SK-N-SH (cell line): ENCODE results near the gene CRYM.

Experiments used
- CTCF ChIP-seq: fragments of 200-600 bp; sonication (generic); IDR thresholded peaks from 2 replicates; pipeline ENCODE4 v1.6.1; 2017; ENCODE audit warnings: antibody characterized with exemption, mild to moderate bottlenecking, moderate library complexity
- EP300 ChIP-seq, 2 experiments: IDR thresholded peaks; 2 replicates each; pipeline versions ENCODE4 v1.4.0 to v1.6.1; 2012; ENCODE audit warnings: borderline replicate concordance in 1 of 2, low read depth in 1 of 2, low read length in 1 of 2
- FOXJ3 ChIP-seq: sonication (generic); formaldehyde crosslinking; IDR thresholded peaks from 2 replicates; pipeline ENCODE4 v1.5.1; 2020; ENCODE audit warnings: mild to moderate bottlenecking, missing genetic modification reagents
- NRF1 ChIP-seq: IDR thresholded peaks from 2 replicates; pipeline ENCODE4 v1.6.1; 2012; ENCODE audit warnings: low read depth, mild to moderate bottlenecking, low read length
- POLR2AphosphoS5 ChIP-seq: IDR thresholded peaks from 2 replicates; pipeline ENCODE4 v1.6.1; 2012; ENCODE audit warnings: low read depth, low read length
- REST ChIP-seq: IDR thresholded peaks from 2 replicates; pipeline ENCODE4 v1.6.1; 2012; ENCODE audit warnings: mild to moderate bottlenecking, low read depth, low read length, moderate library complexity
- RXRA ChIP-seq: IDR thresholded peaks from 2 replicates; pipeline ENCODE4 v1.4.0; 2012; ENCODE audit warnings: low read depth, mild to moderate bottlenecking, borderline replicate concordance
- SMC3 ChIP-seq: IDR thresholded peaks from 2 replicates; pipeline ENCODE4 v1.6.1; 2012; ENCODE audit warnings: low read depth, low read length, improper control_type of control experiment
- TEAD4 ChIP-seq: IDR thresholded peaks from 2 replicates; pipeline ENCODE4 v1.4.0; 2012; ENCODE audit warnings: mild to moderate bottlenecking, borderline replicate concordance; ENCODE audit not compliant: insufficient read depth
- TF ChIP-seq, protein P1 (sequence below): IDR thresholded peaks from 2 replicates; pipeline ENCODE4; 2012
- TF ChIP-seq, protein P2 (sequence below): fragments of 150-350 bp; IDR thresholded peaks from 2 replicates; pipeline ENCODE4 v1.6.1; 2017; ENCODE audit warnings: antibody characterized with exemption, low read length, low read depth, borderline replicate concordance
- TF ChIP-seq, protein P3 (sequence below): fragments of 150-350 bp; IDR thresholded peaks from 2 replicates; pipeline ENCODE4 v1.6.1; 2016; ENCODE audit warnings: mild to moderate bottlenecking, low read depth, low read length

GRCh38 chr16:21222495-21223337 is 55.4 kb downstream of the CRYM start:
- TF ChIP-seq FOXJ3 (CRISPR knock-in tag) = no peak
- TF ChIP-seq, protein P1, sequence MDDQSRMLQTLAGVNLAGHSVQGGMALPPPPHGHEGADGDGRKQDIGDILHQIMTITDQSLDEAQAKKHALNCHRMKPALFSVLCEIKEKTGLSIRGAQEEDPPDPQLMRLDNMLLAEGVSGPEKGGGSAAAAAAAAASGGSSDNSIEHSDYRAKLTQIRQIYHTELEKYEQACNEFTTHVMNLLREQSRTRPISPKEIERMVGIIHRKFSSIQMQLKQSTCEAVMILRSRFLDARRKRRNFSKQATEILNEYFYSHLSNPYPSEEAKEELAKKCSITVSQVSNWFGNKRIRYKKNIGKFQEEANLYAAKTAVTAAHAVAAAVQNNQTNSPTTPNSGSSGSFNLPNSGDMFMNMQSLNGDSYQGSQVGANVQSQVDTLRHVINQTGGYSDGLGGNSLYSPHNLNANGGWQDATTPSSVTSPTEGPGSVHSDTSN = no peak
- TF ChIP-seq CTCF = no peak
- TF ChIP-seq SMC3 = no peak
- TF ChIP-seq REST = no peak
- TF ChIP-seq EP300 (IDR thresholded peaks at IDR 0.05; ENCODE audit: borderline replicate concordance in 1 of 2, low read depth in 1 of 2, low read length in 1 of 2) = no peak
- no peak for TF ChIP-seq POLR2AphosphoS5
- TF ChIP-seq, protein P2, sequence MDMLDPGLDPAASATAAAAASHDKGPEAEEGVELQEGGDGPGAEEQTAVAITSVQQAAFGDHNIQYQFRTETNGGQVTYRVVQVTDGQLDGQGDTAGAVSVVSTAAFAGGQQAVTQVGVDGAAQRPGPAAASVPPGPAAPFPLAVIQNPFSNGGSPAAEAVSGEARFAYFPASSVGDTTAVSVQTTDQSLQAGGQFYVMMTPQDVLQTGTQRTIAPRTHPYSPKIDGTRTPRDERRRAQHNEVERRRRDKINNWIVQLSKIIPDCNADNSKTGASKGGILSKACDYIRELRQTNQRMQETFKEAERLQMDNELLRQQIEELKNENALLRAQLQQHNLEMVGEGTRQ = no peak
- no peak for TF ChIP-seq NRF1
- TF ChIP-seq, protein P3, sequence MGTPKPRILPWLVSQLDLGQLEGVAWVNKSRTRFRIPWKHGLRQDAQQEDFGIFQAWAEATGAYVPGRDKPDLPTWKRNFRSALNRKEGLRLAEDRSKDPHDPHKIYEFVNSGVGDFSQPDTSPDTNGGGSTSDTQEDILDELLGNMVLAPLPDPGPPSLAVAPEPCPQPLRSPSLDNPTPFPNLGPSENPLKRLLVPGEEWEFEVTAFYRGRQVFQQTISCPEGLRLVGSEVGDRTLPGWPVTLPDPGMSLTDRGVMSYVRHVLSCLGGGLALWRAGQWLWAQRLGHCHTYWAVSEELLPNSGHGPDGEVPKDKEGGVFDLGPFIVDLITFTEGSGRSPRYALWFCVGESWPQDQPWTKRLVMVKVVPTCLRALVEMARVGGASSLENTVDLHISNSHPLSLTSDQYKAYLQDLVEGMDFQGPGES = no peak
- no peak for TF ChIP-seq RXRA
- TF ChIP-seq TEAD4 = no peak
